Spleen (tissue), 7 donors: ENCODE measurements around the gene ACER1.
"Not testable (repeated sequence)": the region's sequence is repeated elsewhere in the genome, so short reads cannot be mapped to it uniquely, and the experiment has no call there.

ENCODE experiments used
- CTCF ChIP-seq, 11 experiments: fragments of 200-600 bp in 7 of 11; fragments of 450-650 bp in 4 of 11; sonication (generic) in 4 of 11; IDR thresholded peaks in 8 of 11; conservative IDR thresholded peaks in 3 of 11; 1 replicate in 7 of 11; 2 replicates in 4 of 11; pipeline versions ENCODE4 v1.4.0 to v1.8.0; 2016 to 2021; ENCODE audit warnings: antibody characterized with exemption in 11 of 11, inconsistent platforms in 4 of 11, mild to moderate bottlenecking in 1 of 11
- POLR2AphosphoS5 ChIP-seq, 3 donors: sonication (generic); formaldehyde crosslinking; IDR thresholded peaks; one replicate each; pipeline ENCODE4 v1.5.1; 2017; ENCODE audit warnings: antibody characterized with exemption in 3 of 3
- donor health status: DM: no; HTN: no; CAD: no; lungs with moderate emphysema.
- donor health status: DM: no; HTN: no; CAD: no.
- donor health status: DM: no; HTN: no; CAD: no.

GRCh38 chr19:6360857-6361216, 27.4 kb upstream of the ACER1 start:
- TF ChIP-seq CTCF (IDR thresholded peaks at IDR 0.05 in 8 of 11, conservative IDR thresholded peaks at IDR 0.05 in 3 of 11); POLR2AphosphoS5 (IDR thresholded peaks at IDR 0.05): not testable (repeated sequence)
